Activated T-cell treated with anti-CD3 and anti-CD28 coated beads, Interleukin-2, amount 50 U/mL, for 48 hours (primary cell): ENCODE measurements around the gene EMC10.

Source experiments
- DNase-seq, 2 experiments: peaks; one replicate each; pipeline ENCODE4 v3.0.0-alpha.2; 2020

The EMC10 gene

GRCh38 chr19:50480281-50481111 lies 4.2 kb downstream of the EMC10 start:
- DNase-seq: no peak

GRCh38 chr19:50481351-50482149 lies 5.2 kb downstream of the EMC10 start:
- no peak for DNase-seq

GRCh38 chr19:50482271-50482855 lies 6.1 kb downstream of the EMC10 start:
- DNase-seq: no peak

- no peak for DNase-seq
These were observed 6.6 kb downstream of the EMC10 start for GRCh38 chr19:50482916-50483315.

GRCh38 chr19:50485284-50485955 lies 9.1 kb downstream of the EMC10 start:
- DNase-seq: no peak

- peak; percentile 85 to 86 for DNase-seq
These were observed 10.7 kb downstream of the EMC10 start for GRCh38 chr19:50486823-50487515.

GRCh38 chr19:50488389-50489194 lies 12.3 kb downstream of the EMC10 start:
- DNase-seq: no peak

- no peak for DNase-seq
These were observed 13.2 kb downstream of the EMC10 start for GRCh38 chr19:50489461-50490011.

- DNase-seq: no peak
These were observed 14.1 kb downstream of the EMC10 start for GRCh38 chr19:50490411-50490811.

- no peak for DNase-seq
These were observed 14.7 kb downstream of the EMC10 start for GRCh38 chr19:50490991-50491472.

- peak; percentile 53 to 63 for DNase-seq
These were observed 16.2 kb downstream of the EMC10 start for GRCh38 chr19:50492303-50493052.

GRCh38 chr19:50493171-50493570 lies 16.9 kb downstream of the EMC10 start:
- DNase-seq: no peak

GRCh38 chr19:50494186-50495019 lies 18.1 kb downstream of the EMC10 start:
- DNase-seq: no peak

GRCh38 chr19:50495020-50495531 lies 18.8 kb downstream of the EMC10 start:
- DNase-seq: no peak

GRCh38 chr19:50496189-50497021 lies 20.1 kb downstream of the EMC10 start:
- no peak for DNase-seq

GRCh38 chr19:50497022-50497405 lies 20.7 kb downstream of the EMC10 start:
- no peak for DNase-seq

GRCh38 chr19:50498219-50499056 lies 22.1 kb downstream of the EMC10 start:
- DNase-seq: no peak
